ENCODE data around the gene GPR3. TPM values are rescaled to one million over a fixed set of nuclear protein-coding genes. Genes with fewer than 3 reads are reported as not detected.

The GPR3 gene
- polyA plus RNA-seq, 1 donor = 0.49 TPM

DNA sequence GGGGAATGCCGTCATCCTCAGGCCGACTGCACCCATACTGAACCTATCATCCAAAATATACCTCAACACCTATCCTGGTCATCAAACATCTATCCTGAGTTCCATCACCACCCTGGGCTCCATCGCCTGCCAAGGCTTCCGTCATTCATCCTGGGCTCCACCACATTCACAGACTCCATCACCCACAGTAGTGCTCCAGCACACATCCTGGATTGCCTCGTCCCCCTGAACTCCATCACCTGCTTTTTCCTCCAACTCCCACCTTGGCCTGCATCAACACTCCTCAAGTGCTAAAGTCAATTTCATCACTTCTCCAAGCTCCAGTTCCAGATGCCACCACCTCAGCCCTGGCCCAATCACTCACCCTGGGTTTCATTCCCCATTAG, 33.5 kb upstream of the GPR3 start:
- DNase-seq = no peak

- no peak for DNase-seq
Measured at GRCh38 chr1:27359822-27360158, 32.6 kb upstream of the GPR3 start.

DNA sequence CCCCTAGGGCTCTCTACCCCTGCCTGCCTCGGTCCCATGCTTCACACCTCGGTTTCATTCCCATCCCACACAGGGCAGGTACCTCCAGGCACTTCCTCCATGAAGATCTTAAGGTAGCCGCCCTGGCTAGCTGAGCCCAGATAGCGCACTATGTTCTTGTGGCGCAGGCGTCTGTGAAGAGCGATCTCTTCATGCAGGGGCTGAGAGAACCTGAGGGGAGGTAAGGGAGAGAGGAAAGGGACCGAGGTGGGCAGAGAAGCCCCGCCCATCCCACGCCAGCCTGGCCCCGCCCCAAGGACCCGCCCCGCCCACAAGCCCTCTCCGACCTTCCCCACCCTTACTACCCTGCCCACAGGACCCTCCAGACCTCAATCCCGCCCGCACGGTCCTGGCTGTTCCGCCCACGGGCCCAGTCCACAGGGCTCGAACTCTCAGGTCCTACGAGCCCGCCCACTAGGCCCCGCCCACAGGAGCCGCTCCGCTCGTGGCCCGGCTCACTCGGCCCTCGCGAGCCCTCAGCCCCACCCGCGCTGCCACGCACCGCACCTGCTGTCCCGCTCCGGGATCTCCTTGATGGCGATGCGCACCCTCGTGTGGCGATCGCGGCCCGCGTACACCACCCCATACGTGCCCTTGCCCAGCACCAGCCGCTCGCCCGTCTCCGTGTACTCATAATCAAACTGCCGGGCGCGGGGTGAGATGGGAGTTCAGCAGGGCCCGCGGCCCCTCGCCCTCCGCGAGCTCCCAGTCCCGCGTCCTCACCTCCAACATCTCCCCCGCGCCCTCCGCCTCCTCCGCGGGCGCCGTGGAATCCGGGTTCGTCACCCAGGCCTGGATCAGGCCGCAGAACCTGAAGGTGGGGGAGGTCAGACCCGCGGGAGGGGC, 32.0 kb upstream of the GPR3 start:
- DNase-seq = no peak

GRCh38 chr1:27361044-27361402, 31.4 kb upstream of the GPR3 start:
- DNase-seq = no peak

DNA sequence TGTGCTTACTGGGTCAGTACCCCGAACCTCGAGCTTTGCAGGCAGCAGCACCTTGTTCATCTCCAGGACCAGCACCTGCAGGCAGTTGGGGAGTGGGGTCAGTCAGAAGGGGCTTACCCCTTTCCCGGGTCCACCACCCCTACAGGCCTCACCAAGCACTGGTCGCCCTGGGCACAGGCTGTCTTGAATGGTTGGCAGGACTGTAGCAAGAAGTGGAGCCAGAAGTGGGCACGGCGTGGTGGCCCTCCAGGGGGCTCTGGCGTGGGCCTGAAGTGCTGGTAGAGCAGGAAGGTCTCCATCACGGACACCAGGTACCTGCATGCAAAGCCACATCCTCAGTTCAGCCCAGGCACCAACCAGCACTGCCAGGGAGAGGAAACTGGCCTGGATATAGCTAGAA, 30.9 kb upstream of the GPR3 start:
- DNase-seq = no peak

DNA sequence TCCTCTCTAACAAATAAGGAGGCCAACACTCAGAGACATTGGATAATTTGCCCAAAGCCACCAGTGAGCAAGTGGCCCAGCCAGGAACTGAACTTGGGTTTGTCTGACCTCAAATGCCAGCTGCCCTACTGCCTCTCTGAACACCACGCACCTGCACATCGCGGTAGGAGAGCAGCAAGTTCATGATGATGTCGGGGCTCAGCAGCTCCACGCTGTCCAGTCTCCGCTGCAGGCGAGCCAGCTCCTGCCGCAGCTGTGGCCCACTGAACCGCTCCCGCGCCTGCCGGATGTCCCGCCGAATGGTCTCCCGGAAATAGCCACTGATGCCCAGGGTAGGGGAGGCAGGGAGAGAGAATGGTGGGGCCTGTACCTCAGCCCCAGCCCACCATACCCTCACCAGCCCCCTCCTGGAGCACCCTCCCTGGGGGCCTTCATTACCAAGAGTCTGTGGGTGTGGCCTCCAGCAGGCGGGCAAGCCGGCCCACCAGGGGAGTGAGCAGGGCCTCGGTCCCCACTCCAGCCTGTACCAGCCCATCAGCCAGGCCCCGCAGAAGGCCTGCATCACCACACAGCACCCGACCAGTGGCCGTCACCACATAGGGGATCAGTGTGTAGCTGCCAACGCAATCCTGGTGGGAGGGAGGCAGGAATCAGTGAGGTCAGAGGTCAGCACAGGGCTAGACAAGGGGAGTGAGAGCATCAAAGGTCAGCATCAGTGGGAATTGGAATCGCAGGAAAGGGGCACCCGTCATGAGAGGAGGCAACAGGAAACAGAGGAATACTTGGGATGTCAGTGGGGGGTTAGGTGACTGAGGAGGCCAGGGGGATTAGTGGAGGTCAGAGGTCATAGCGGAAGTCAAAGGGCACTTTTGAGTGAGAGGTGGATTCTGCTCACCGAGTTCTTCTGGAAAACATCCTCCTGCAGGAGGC, 28.4 kb upstream of the GPR3 start:
- no peak for DNase-seq

- DNase-seq = no peak
Measured at GRCh38 chr1:27364696-27365371, 27.6 kb upstream of the GPR3 start.

DNA sequence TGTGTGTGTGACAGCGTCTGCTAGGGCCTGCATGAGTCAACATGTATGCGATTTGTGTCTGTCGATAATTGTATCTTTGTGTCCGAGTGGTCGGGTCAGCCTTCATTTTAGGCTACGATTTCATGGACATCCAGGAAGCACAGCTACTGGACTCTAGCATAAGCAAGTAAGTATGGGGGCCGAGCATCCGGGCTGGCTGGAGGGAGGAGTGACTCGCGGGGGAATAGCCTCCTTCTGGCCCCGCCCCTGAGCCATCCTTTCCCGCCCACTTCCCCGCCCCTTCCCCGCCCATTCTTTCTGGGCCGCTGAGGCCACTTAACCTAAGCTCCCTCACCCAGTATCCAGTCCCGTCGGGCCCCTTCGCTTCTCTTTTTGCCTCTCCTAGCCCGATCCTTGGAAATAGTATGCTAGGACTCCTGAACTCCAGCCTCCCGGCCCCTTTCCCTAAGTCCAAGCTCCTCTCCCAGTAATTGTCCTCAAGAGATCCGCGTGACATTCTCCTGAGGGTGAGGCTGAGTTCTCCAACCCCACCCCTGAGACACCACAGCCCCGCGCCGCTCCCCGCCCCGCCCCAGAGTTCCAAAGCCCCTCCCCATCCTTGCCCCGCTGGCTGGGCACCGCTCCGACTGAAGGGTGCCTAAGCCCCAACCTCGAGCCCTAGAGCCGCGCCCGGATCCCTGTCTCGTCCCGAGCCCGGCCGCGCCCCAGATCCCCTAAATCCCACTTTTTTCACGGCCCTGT, 26.9 kb upstream of the GPR3 start:
- DNase-seq = peak; percentile 89

DNA sequence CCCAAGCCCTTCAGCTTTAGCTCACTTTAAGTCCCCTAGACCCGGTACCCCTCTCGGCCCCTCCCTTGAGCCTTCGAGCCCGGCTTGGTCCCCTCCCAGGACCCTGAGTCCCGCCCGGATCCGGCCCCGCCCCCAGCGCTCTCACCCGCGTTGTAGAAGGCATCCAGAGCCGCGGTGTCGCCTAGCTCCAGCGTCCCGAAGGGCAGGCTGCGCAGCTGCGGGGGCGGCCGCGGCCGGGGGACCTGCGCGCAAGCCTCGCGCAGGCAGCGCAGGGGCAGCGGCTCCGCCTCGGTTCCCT, 26.4 kb upstream of the GPR3 start:
- DNase-seq = peak; percentile 68

DNA sequence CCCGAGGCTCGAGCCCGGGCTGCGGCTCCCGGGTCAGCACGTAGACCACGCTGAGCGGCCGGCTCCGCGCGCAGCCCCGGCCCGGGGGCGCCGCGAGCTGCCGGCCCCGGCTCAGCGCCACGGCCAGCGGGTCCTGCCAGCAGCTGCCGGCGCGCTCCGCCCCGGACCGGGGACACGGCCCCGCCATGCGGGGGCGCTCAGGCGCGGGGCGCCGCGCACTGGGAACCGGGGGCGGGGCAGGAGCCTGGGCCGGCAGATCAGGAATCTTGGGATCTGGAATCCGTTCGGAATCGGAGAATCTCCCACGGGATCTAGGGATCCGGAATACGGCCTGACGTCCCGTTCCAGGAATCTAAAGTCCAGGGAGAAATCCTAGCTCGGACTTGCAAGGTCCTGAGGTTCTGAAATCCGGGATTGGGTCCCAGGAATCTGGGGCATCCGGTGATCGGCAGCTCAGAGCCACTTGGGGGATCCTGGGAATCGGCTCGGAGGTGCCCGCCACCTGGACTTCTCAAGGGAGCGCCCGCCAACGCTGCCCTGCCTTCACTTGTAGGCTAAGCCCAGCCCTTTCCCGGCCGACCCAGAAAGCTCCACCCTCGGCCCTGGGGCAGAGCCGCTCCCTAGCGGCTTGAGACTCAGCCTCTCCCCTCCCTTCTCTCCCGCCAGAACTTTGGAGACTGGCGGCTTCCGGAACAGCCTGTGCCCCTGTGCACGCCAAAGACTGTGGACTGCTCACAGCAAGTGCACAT, 25.8 kb upstream of the GPR3 start, which contains the start of gene MAP3K6:
Gene MAP3K6, minus strand, starts transcription at position 551 of the 749 bp plus-strand sequence. Its CDS starts 364 bp downstream, at position 187.
- peak; percentile 75 for DNase-seq

GRCh38 chr1:27367160-27367650, 25.2 kb upstream of the GPR3 start:
- no peak for DNase-seq

DNA sequence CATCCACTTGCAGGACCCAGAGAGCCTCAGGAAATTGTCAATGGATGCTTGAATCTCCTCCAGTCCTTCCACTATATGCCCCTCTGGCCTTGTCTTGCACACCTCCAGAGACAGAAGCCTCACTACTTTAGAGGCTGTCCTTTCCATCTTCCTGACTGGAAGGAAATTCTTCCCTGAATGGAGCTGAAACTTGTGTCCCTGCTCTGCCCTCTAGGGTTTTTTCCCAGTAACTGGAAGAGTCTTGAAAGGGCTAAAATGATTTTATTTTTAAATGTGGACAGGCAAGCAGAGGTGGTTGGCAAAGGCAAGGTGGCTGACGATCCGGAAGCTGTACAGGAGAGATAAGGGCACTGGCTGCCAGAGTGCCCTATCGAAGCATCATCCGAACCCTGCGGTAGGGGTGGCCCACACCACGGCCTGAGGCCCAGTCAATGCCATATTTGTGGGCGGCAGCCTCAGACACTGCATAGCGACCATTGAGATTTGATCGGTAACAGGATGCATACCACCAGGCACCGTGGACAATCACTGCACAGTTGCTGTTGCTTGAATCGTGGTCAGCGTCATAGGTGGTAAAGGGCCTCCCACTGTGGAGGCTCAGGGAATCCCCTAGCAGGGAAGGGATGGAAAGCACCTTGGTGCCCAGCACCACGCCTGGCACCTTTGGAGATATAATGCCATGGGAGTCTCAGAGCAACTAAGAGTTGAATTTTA, 23.4 kb upstream of the GPR3 start:
- no peak for DNase-seq

- DNase-seq = no peak
Measured at GRCh38 chr1:27372022-27372807, 20.2 kb upstream of the GPR3 start.

- no peak for DNase-seq
Measured at GRCh38 chr1:27372808-27373690, 19.4 kb upstream of the GPR3 start.

DNA sequence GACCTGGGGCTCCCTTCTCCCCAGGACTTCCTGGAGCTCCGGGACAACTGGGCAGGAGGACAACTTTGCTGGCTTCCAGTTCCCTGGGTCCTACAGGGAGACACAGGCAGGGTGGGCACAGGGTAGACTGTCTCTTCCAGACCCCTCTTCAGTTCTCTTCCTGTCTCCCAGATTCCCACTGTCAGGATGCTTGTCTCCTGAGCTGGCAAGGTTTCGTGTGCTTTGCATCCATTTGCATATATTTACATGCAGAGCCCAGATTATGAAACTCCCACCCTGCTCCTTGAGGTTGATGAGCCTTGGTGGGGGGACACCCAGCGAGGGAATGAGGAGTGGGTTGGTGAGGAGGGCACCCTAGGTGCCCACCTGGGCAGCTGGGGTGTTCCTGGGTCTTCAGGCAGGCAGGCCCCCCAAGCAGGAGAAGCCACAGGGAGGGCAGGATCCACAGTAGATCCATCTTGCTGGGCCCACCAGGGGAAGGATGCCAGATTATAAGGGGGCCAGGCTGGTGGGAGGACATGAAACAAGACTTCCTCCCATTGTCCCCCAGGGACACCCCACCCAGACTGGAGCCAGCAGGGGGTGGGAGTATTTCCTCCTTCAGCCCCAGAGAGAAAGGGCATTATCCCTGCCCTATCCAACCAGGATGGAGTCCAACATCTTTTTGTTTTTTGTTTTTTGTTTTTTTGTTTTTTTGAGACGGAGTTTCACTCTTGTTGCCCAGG, 17.9 kb upstream of the GPR3 start, which contains the start of gene FCN3:
Gene FCN3, minus strand, starts transcription at position 463 of the 725 bp plus-strand sequence. Its CDS starts 6 bp downstream, at position 457.
- DNase-seq = no peak

DNA sequence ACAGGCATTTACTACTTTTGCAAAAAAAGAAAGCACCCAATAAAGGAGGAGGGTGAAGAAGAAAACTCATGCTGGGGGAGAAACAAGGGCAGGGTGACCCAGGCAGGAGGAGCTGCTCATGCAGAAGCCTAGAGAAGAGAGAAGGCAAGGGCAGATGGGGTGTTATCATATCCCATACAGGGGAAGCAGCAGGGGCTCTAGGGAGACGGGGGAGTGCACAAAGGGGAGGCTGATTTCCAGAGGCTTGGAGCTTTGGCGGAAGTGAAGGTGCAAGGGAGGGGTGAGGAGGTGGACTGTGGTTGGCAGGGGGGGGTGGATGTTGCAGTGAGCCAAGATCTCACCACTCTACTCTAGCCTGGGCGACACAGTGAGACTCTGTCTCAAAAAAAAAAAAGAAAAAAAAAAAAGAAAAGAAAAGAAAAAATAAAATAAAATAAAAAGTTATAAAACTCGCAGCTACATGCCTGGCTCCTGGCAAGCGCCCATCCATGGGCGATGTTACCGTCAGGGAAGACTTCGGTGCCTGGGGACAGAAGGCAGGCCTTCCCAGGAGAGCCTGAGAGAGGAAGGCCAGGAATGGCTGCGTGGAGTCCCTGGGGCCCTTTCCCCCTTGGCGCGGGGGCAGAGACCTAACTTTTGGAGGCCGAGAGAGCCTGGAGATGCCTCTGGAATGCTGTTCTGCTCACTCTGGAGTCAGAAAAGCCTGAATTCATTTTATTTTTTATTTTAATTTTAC, 14.5 kb upstream of the GPR3 start:
- no peak for DNase-seq

GRCh38 chr1:27379564-27380122, 12.8 kb upstream of the GPR3 start:
- DNase-seq = no peak
